WTC11 (cell line): ENCODE results near the gene TMEM108. TPM values are rescaled to one million over a fixed set of nuclear protein-coding genes. Genes with fewer than 3 reads are reported as not detected.

Source experiments
- ATAC-seq: fragments of 200-7000 bp; cut with Tn5 transposase; 2 replicates; pipeline ENCODE4 v1.10.0; 2021; ENCODE audit warnings: mild to moderate bottlenecking, moderate library complexity
- CTCF ChIA-PET: fragments of 300-600 bp; sonication (Branson Sonifier 250); formaldehyde crosslinking; loops from one replicate; lab custom pipeline; 2021; ENCODE audit warnings: antibody characterized with exemption; lab: Charles Lee
- POLR2A ChIA-PET: fragments of 350-600 bp; sonication (Branson Sonifier 250); formaldehyde crosslinking; loops from one replicate; lab custom pipeline; 2021; ENCODE audit warnings: antibody characterized with exemption; lab: Charles Lee
- DNase-seq: peaks from one replicate; pipeline ENCODE4 v3.0.0; 2021; ENCODE audit warnings: low spot score
- H3K27ac Mint-ChIP-seq: 2 replicates; pipeline ENCODE4 v1.8.0; 2021; ENCODE audit warnings: mixed read lengths
- H3K27me3 Mint-ChIP-seq: 2 replicates; pipeline ENCODE4 v1.8.0; 2021; ENCODE audit warnings: low read depth, mild to moderate bottlenecking, moderate library complexity, mixed read lengths
- H3K36me3 Mint-ChIP-seq: 2 replicates; pipeline ENCODE4 v1.8.0; 2021; ENCODE audit warnings: mixed read lengths
- H3K4me1 Mint-ChIP-seq: 2 replicates; pipeline ENCODE4 v1.8.0; 2022; ENCODE audit warnings: mixed read lengths
- H3K4me3 Mint-ChIP-seq: 2 replicates; pipeline ENCODE4 v1.8.0; 2021; ENCODE audit warnings: mild to moderate bottlenecking, moderate library complexity, mixed read lengths
- H3K9me3 Mint-ChIP-seq: 2 replicates; pipeline ENCODE4 v1.8.0; 2021; ENCODE audit warnings: mixed read lengths
- ARID4B ChIP-seq: sonication (generic); formaldehyde crosslinking; IDR thresholded peaks from 2 replicates; pipeline ENCODE4 v1.8.0; 2023; ENCODE audit warnings: missing genetic modification reagents, mild to moderate bottlenecking, borderline replicate concordance
- ATF1 ChIP-seq: sonication (generic); formaldehyde crosslinking; IDR thresholded peaks from 2 replicates; pipeline ENCODE4 v1.8.1; 2023; ENCODE audit warnings: mild to moderate bottlenecking, moderate library complexity, missing genetic modification reagents
- CTCF ChIP-seq: fragments of 200-600 bp; IDR thresholded peaks from 2 replicates; pipeline ENCODE4 v1.8.0; 2022; ENCODE audit warnings: antibody characterized with exemption
- E2F4 ChIP-seq: sonication (generic); formaldehyde crosslinking; IDR thresholded peaks from 2 replicates; pipeline ENCODE4 v1.8.1; 2022; ENCODE audit warnings: low read depth, mild to moderate bottlenecking, moderate library complexity, missing genetic modification reagents, borderline replicate concordance
- EMX1 ChIP-seq: fragments of 250-450 bp; sonication (Bioruptor Pico); IDR thresholded peaks from 2 replicates; pipeline ENCODE4 v1.8.0; 2021; ENCODE audit warnings: mild to moderate bottlenecking
- FOXP1 ChIP-seq: sonication (generic); formaldehyde crosslinking; IDR thresholded peaks from 2 replicates; pipeline ENCODE4 v1.8.0; 2022; ENCODE audit warnings: missing genetic modification reagents, mild to moderate bottlenecking, moderate library complexity, borderline replicate concordance
- FOXP4 ChIP-seq: sonication (generic); formaldehyde crosslinking; IDR thresholded peaks from 2 replicates; pipeline ENCODE4 v1.8.0; 2022; ENCODE audit warnings: mild to moderate bottlenecking, missing genetic modification reagents
- GABPB1 ChIP-seq: sonication (generic); formaldehyde crosslinking; IDR thresholded peaks from 2 replicates; pipeline ENCODE4 v1.8.1; 2023; ENCODE audit warnings: mild to moderate bottlenecking, missing genetic modification reagents
- GTF2I ChIP-seq: fragments of 250-450 bp; sonication (Bioruptor Pico); conservative IDR thresholded peaks from 2 replicates; pipeline ENCODE4 v1.4.0; 2021; ENCODE audit warnings: mild to moderate bottlenecking
- IRF1 ChIP-seq: sonication (generic); formaldehyde crosslinking; IDR thresholded peaks from 2 replicates; pipeline ENCODE4 v1.8.0; 2023; ENCODE audit warnings: missing genetic modification reagents
- MAX ChIP-seq: sonication (generic); formaldehyde crosslinking; IDR thresholded peaks from 2 replicates; pipeline ENCODE4 v1.8.0; 2022; ENCODE audit warnings: mild to moderate bottlenecking, missing genetic modification reagents
- NFATC4 ChIP-seq: fragments of 250-450 bp; sonication (Bioruptor Pico); IDR thresholded peaks from 2 replicates; pipeline ENCODE4 v1.9.0; 2021; ENCODE audit warnings: mild to moderate bottlenecking
- NR1H2 ChIP-seq: sonication (generic); formaldehyde crosslinking; IDR thresholded peaks from 2 replicates; pipeline ENCODE4 v1.9.0; 2021; ENCODE audit warnings: mild to moderate bottlenecking, moderate library complexity, missing genetic modification reagents
- RELA ChIP-seq: sonication (generic); formaldehyde crosslinking; IDR thresholded peaks from 2 replicates; pipeline ENCODE4 v1.8.1; 2022; ENCODE audit warnings: missing genetic modification reagents, mild to moderate bottlenecking, borderline replicate concordance
- RORB ChIP-seq: fragments of 250-450 bp; sonication (Bioruptor Pico); IDR thresholded peaks from 2 replicates; pipeline ENCODE4 v1.9.0; 2021; ENCODE audit warnings: mild to moderate bottlenecking
- TP53 ChIP-seq: sonication (generic); formaldehyde crosslinking; IDR thresholded peaks from 2 replicates; pipeline ENCODE4 v1.8.1; 2023; ENCODE audit warnings: mild to moderate bottlenecking, missing genetic modification reagents
- ZBTB21 ChIP-seq: sonication (generic); formaldehyde crosslinking; IDR thresholded peaks from 2 replicates; pipeline ENCODE4 v1.8.1; 2023; ENCODE audit warnings: mild to moderate bottlenecking, missing genetic modification reagents, borderline replicate concordance
- ZNF232 ChIP-seq: sonication (generic); formaldehyde crosslinking; IDR thresholded peaks from 2 replicates; pipeline ENCODE4 v1.8.0; 2022; ENCODE audit warnings: mild to moderate bottlenecking, missing genetic modification reagents
- ZNF263 ChIP-seq: sonication (generic); formaldehyde crosslinking; IDR thresholded peaks from 2 replicates; pipeline ENCODE4 v1.8.1; 2022; ENCODE audit warnings: low read depth, mild to moderate bottlenecking, moderate library complexity, missing genetic modification reagents
- ZNF416 ChIP-seq: fragments of 250-450 bp; sonication (Bioruptor Pico); IDR thresholded peaks from 2 replicates; pipeline ENCODE4 v1.9.0; 2021; ENCODE audit warnings: mild to moderate bottlenecking, inconsistent platforms
- total RNA-seq: library from RNA; stranded (reverse); gene quantifications from 3 replicates; pipeline ENCODE4 v1.2.3, GENCODE V29; 2021

The TMEM108 gene
- total RNA-seq, 1 experiment from 2014 or later = 14.7 TPM

- no peaks in the 10 kb centered on the region for H3K36me3 Mint-ChIP-seq
- TF ChIP-seq NR1H2 (CRISPR knock-in tag) = no peak
- TF ChIP-seq TP53 (CRISPR knock-in tag) = no peak
- TF ChIP-seq, all 79 proteins: peak for 0
- ATAC-seq (peak; percentile 16; the same call in 1 of the 2 replicates), DNase-seq (no peak)
- Mint-ChIP-seq H3K27ac (no peak overlapping the region), H3K4me1 (peaks cover 28% of the 10 kb centered on the region), H3K4me3 (no peak overlapping the region), H3K27me3 (no peaks in the 10 kb centered on the region), H3K9me3 (no peaks in the 10 kb centered on the region)
- CTCF ChIA-PET = no interaction called here
- POLR2A ChIA-PET = no interaction called here
Measured at GRCh38 chr3:133117342-133117741, 79.2 kb downstream of the TMEM108 start.

- H3K4me1 Mint-ChIP-seq = peaks cover 28% of the 10 kb centered on the region
- CTCF ChIA-PET = no interaction called here
- H3K36me3 Mint-ChIP-seq = no peaks in the 10 kb centered on the region
- no peaks in the 10 kb centered on the region for H3K9me3 Mint-ChIP-seq
- ATAC-seq (no peak), DNase-seq (no peak)
- H3K4me3 Mint-ChIP-seq = no peak overlapping the region
- TF ChIP-seq ZNF416 (CRISPR knock-in tag) (no peak), EMX1 (CRISPR knock-in tag) (no peak), NFATC4 (CRISPR knock-in tag) (no peak), FOXP4 (CRISPR knock-in tag) (no peak), RELA (CRISPR knock-in tag) (no peak), ATF1 (no peak), MAX (CRISPR knock-in tag) (no peak), IRF1 (CRISPR knock-in tag) (no peak), RORB (no peak)
- H3K27ac Mint-ChIP-seq = no peak overlapping the region
- no peaks in the 10 kb centered on the region for H3K27me3 Mint-ChIP-seq
- POLR2A ChIA-PET = no interaction called here
Measured at GRCh38 chr3:133119176-133119575, 81.0 kb downstream of the TMEM108 start.

GRCh38 chr3:133121450-133121849 lies 83.3 kb downstream of the TMEM108 start:
- Mint-ChIP-seq H3K36me3 (no peaks in the 10 kb centered on the region), H3K4me1 (peaks cover 28% of the 10 kb centered on the region), H3K27ac (no peak overlapping the region), H3K4me3 (no peak overlapping the region), H3K27me3 (no peaks in the 10 kb centered on the region), H3K9me3 (no peaks in the 10 kb centered on the region)
- POLR2A ChIA-PET = no interaction called here
- ATAC-seq (no peak), DNase-seq (no peak)
- CTCF ChIA-PET = no interaction called here
- TF ChIP-seq ZNF416 (CRISPR knock-in tag) (no peak), FOXP1 (CRISPR knock-in tag) (no peak), CTCF (no peak), ZNF263 (CRISPR knock-in tag) (no peak), ARID4B (CRISPR knock-in tag) (no peak), E2F4 (CRISPR knock-in tag) (no peak), ZNF232 (CRISPR knock-in tag) (no peak), EMX1 (CRISPR knock-in tag) (no peak), GABPB1 (no peak), GTF2I (no peak), ZBTB21 (CRISPR knock-in tag) (no peak)
